Upper lobe of left lung (tissue), 6 donors: ENCODE measurements around the gene BOC. TPM values are rescaled to one million over a fixed set of nuclear protein-coding genes. Genes with fewer than 3 reads are reported as not detected.

Source experiments
- ATAC-seq, 2 donors: fragments of 200-7000 bp; cut with Tn5 transposase; one replicate each; pipeline ENCODE4 v1.9.1; 2022; ENCODE audit warnings: mild to moderate bottlenecking in 2 of 2, moderate library complexity in 2 of 2; ENCODE audit not compliant: low FRiP score in 2 of 2
- DNase-seq, 2 donors: peaks; one replicate each; pipeline ENCODE4 v3.0.0-alpha.2; 2019 to 2020
- H3K27ac ChIP-seq, 4 donors: fragments of 200-600 bp; sonication (generic); one replicate each; pipeline ENCODE4 v1.5.1; 2016 to 2019
- H3K27me3 ChIP-seq, 4 donors: fragments of 200-600 bp; sonication (generic); one replicate each; pipeline ENCODE4 v1.5.1; 2017 to 2019
- H3K36me3 ChIP-seq, 4 donors: fragments of 200-600 bp; sonication (generic); one replicate each; pipeline ENCODE4 v1.5.1; 2016 to 2019
- H3K4me1 ChIP-seq, 4 donors: fragments of 200-600 bp; sonication (generic); one replicate each; pipeline ENCODE4 v1.5.1; 2018 to 2019
- H3K4me3 ChIP-seq, 4 donors: fragments of 200-600 bp; sonication (generic); one replicate each; pipeline ENCODE4 v1.5.1; 2017 to 2019; ENCODE audit warnings: mild to moderate bottlenecking in 2 of 4, moderate library complexity in 1 of 4
- H3K9me3 ChIP-seq, 4 donors: fragments of 200-600 bp; sonication (generic); one replicate each; pipeline ENCODE4 v1.5.1; 2018 to 2019
- CTCF ChIP-seq, 6 experiments: fragments of 450-650 bp in 4 of 6; fragments of 200-600 bp in 2 of 6; sonication (generic) in 2 of 6; IDR thresholded peaks; one replicate each; pipeline ENCODE4 v1.5.1; 2016 to 2019; ENCODE audit warnings: antibody characterized with exemption in 6 of 6
- EP300 ChIP-seq, 4 donors: sonication (generic); formaldehyde crosslinking; IDR thresholded peaks; one replicate each; pipeline ENCODE4 v1.5.1; 2017; ENCODE audit warnings: antibody characterized with exemption in 4 of 4, control low read depth in 2 of 4
- POLR2A ChIP-seq, 4 donors: fragments of 450-650 bp; IDR thresholded peaks; one replicate each; pipeline ENCODE4 v1.5.1; 2016 to 2017; ENCODE audit warnings: antibody characterized with exemption in 4 of 4, mild to moderate bottlenecking in 2 of 4
- POLR2AphosphoS5 ChIP-seq, 2 donors: sonication (generic); formaldehyde crosslinking; IDR thresholded peaks; one replicate each; pipeline ENCODE4 v1.5.1; 2017; ENCODE audit warnings: antibody characterized with exemption in 2 of 2
- WGBS, 2 donors: methylation state at CpG; one replicate each; pipeline ENCODE4 v1.1.5; 2017 to 2018; 5-methylcytosine and 5-hydroxymethylcytosine counted together
- total RNA-seq, 6 donors: library from RNA; depleted of rRNA in 4 of 6; stranded (reverse); fragments of >200 nt in 4 of 6; gene quantifications; one replicate each; pipeline versions ENCODE4 v1.1.0 to v1.2.1, GENCODE V29; 2016 to 2021
- donor health status: DM: no; HTN: no; CAD: no; lungs with moderate emphysema.
- donor health status: DM: no; HTN: yes; CAD: no; lungs with severe emphysema.

Gene BOC
- total RNA-seq, 6 donors from 2014 or later, result 2.6 to 18.3 (median 4.5) TPM

GRCh38 chr3:113238503-113238902, 27.1 kb downstream of the BOC start:
- DNase-seq, result no peak
- H3K36me3 ChIP-seq, result no peaks in the 10 kb centered on the region
- no peak for ATAC-seq
- H3K9me3 ChIP-seq, result no peaks in the 10 kb centered on the region
- H3K4me3 ChIP-seq, result no peak overlapping the region
- H3K27ac ChIP-seq, result no peak overlapping the region
- H3K4me1 ChIP-seq, result peaks cover 0 to 9% (median 3%) of the 10 kb centered on the region in 4 donors
- no peaks in the 10 kb centered on the region for H3K27me3 ChIP-seq
- WGBS, 2 donors, result 89 to 94% methylated on average over 2 of the region's 2 CpGs
- TF ChIP-seq EP300 (IDR thresholded peaks at IDR 0.05) (no peak), CTCF (IDR thresholded peaks at IDR 0.05) (no peak), POLR2A (IDR thresholded peaks at IDR 0.05) (no peak), POLR2AphosphoS5 (IDR thresholded peaks at IDR 0.05) (no peak)

- ATAC-seq (no peak), DNase-seq (no peak)
- TF ChIP-seq POLR2AphosphoS5 (IDR thresholded peaks at IDR 0.05), result no peak
- no peak for TF ChIP-seq POLR2A (IDR thresholded peaks at IDR 0.05)
- no peak for TF ChIP-seq EP300 (IDR thresholded peaks at IDR 0.05)
- H3K27me3 ChIP-seq, result no peaks in the 10 kb centered on the region
- no peaks in the 10 kb centered on the region for H3K9me3 ChIP-seq
- H3K27ac ChIP-seq, result no peak overlapping the region
- H3K4me1 ChIP-seq, result no peaks in the 10 kb centered on the region
- no peak overlapping the region for H3K4me3 ChIP-seq
- H3K36me3 ChIP-seq, result no peaks in the 10 kb centered on the region
- WGBS, 2 donors, result 87 to 92% methylated on average over 3 of the region's 3 CpGs
Observed at GRCh38 chr3:113240841-113241240, 29.5 kb downstream of the BOC start.

GRCh38 chr3:113241292-113242095, 30.1 kb downstream of the BOC start:
- H3K4me3 ChIP-seq, result no peak overlapping the region

GRCh38 chr3:113242096-113242581, 30.8 kb downstream of the BOC start:
- TF ChIP-seq EP300 (IDR thresholded peaks at IDR 0.05) (no peak), POLR2AphosphoS5 (IDR thresholded peaks at IDR 0.05) (no peak), POLR2A (IDR thresholded peaks at IDR 0.05) (no peak), CTCF (IDR thresholded peaks at IDR 0.05) (no peak)
- DNase-seq (no peak), ATAC-seq (peak in 1 of 2 donors; percentile 11)
- no peak overlapping the region for H3K27ac ChIP-seq
- no peaks in the 10 kb centered on the region for H3K36me3 ChIP-seq
- H3K4me1 ChIP-seq, result no peaks in the 10 kb centered on the region
- H3K27me3 ChIP-seq, result no peaks in the 10 kb centered on the region
- H3K9me3 ChIP-seq, result no peaks in the 10 kb centered on the region
- H3K4me3 ChIP-seq, result no peak overlapping the region
- 52 to 57% methylated on average over 7 of the region's 7 CpGs for WGBS, 2 donors

More at GRCh38 chr3:113241292-113242095, 30.1 kb downstream of the BOC start:
- no peak for DNase-seq
- TF ChIP-seq EP300 (IDR thresholded peaks at IDR 0.05), result no peak
- TF ChIP-seq POLR2A (IDR thresholded peaks at IDR 0.05), result no peak
- no peak for TF ChIP-seq POLR2AphosphoS5 (IDR thresholded peaks at IDR 0.05)
- no peak for TF ChIP-seq CTCF (IDR thresholded peaks at IDR 0.05)
- Histone ChIP-seq H3K27ac (no peak overlapping the region), H3K36me3 (no peaks in the 10 kb centered on the region), H3K9me3 (no peaks in the 10 kb centered on the region), H3K4me1 (no peaks in the 10 kb centered on the region), H3K27me3 (no peaks in the 10 kb centered on the region)
- whole genome bisulfite sequencing, 2 donors, result 66% methylated on average over 7 of the region's 7 CpGs
- peak in 1 of 2 donors; percentile 21 for ATAC-seq

- H3K36me3 ChIP-seq, result no peaks in the 10 kb centered on the region
- ATAC-seq (no peak), DNase-seq (no peak)
- no peak overlapping the region for H3K4me3 ChIP-seq
- no peak overlapping the region for H3K27ac ChIP-seq
- TF ChIP-seq POLR2A (IDR thresholded peaks at IDR 0.05), result no peak
- TF ChIP-seq POLR2AphosphoS5 (IDR thresholded peaks at IDR 0.05), result no peak
- no peak for TF ChIP-seq CTCF (IDR thresholded peaks at IDR 0.05)
- TF ChIP-seq EP300 (IDR thresholded peaks at IDR 0.05), result no peak
- no peaks in the 10 kb centered on the region for H3K9me3 ChIP-seq
- H3K27me3 ChIP-seq, result no peaks in the 10 kb centered on the region
- WGBS, 2 donors, result 72 to 83% methylated on average over 2 of the region's 2 CpGs
- H3K4me1 ChIP-seq, result no peaks in the 10 kb centered on the region
Observed at GRCh38 chr3:113243071-113243470, 31.7 kb downstream of the BOC start.
